MM.1S (cell line): Measurements from ENCODE around the gene PEA15.

Source experiments
- CTCF ChIP-seq: fragments of 300-600 bp; sonication (generic); IDR thresholded peaks from 2 replicates; pipeline ENCODE4 v1.5.1; 2016; ENCODE audit warnings: antibody characterized with exemption, low read length, mixed read lengths
- EZH2 ChIP-seq: fragments of 300-600 bp; sonication (generic); optimal IDR thresholded peaks from 2 replicates; pipeline ENCODE3; 2017; ENCODE audit warnings: low read depth, mild to moderate bottlenecking, antibody characterized with exemption, low read length, mixed read lengths
- EZH2phosphoT487 ChIP-seq: fragments of 300-600 bp; sonication (generic); IDR thresholded peaks from 2 replicates; pipeline ENCODE4 v1.6.1; 2018; ENCODE audit warnings: antibody characterized with exemption, low read length

DNA sequence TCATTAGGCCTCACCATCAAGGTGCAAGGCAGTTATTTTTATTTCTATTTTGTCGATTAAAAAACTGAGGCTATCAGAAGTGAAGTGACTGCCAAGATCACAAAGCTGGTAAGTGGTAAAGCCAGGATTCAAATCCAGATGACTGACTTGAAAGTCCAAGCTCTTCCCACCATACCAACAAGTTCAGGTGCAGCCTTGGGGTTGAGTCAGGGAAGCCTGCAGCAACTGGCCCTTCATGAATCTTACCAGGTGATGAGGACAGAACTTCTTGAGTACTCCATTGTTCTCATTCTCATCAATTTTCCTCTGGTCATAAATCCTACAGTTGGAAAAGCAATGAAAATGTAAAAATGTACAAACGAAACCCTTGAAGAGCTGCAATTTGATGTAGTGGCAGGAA lies 20.2 kb downstream of the PEA15 start:
- TF ChIP-seq CTCF (no peak), EZH2 (no peak), EZH2phosphoT487 (no peak)
